Activated T-cell treated with anti-CD3 and anti-CD28 coated beads for 4 hours (primary cell): ENCODE results near the gene ITM2C.

Source experiments
- DNase-seq: peaks from one replicate; pipeline ENCODE4 v3.0.0-alpha.2; 2020

Gene ITM2C

GRCh38 chr2:230873661-230874401 is 9.1 kb downstream of the ITM2C start:
- no peak for DNase-seq

GRCh38 chr2:230874456-230874855 is 9.7 kb downstream of the ITM2C start:
- DNase-seq = no peak

- no peak for DNase-seq
Measured at GRCh38 chr2:230874876-230875275, 10.1 kb downstream of the ITM2C start.

DNA sequence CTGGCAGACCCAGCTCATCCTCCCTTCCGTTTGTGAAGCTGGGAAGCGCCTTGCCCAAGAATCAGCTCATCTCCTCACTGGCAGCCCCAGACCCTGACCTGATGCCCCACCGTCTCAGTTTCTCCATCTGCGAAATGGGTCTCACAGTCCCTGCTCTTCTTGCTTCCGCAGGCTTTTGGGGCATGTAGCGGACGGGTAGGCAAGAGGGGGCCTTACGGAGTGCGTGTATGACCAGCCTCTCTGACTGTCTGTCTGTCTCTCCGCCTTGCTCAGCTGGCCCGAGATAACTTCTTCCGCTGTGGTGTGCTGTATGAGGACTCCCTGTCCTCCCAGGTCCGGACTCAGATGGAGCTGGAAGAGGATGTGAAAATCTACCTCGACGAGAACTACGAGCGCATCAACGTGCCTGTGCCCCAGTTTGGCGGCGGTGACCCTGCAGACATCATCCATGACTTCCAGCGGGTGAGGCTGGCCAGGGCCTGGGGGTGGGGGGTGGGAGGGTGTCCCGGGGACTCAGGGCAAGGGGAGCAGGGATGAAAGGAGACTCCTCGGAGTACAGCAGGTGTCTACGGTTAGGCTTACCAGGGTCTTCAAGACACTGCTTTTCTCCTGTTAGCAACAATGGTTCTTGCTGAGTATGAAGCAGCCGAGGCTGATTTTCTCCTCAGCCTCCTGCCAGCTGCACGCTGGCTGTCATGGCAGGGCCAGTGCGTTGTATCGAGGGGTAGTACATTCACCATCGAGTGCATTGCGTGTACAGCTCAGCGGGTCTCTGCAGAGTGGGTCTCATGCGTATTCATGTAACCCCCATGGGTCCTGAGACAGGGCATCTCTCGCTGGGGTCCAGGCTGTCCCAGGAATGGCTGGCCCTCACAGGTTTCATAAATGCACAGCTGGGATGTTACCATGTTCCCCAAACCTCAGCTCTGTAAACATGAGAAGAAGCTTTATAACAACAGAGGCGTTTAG is 10.9 kb downstream of the ITM2C start:
- DNase-seq = no peak

GRCh38 chr2:230877116-230877758 is 12.5 kb downstream of the ITM2C start:
- no peak for DNase-seq

DNA sequence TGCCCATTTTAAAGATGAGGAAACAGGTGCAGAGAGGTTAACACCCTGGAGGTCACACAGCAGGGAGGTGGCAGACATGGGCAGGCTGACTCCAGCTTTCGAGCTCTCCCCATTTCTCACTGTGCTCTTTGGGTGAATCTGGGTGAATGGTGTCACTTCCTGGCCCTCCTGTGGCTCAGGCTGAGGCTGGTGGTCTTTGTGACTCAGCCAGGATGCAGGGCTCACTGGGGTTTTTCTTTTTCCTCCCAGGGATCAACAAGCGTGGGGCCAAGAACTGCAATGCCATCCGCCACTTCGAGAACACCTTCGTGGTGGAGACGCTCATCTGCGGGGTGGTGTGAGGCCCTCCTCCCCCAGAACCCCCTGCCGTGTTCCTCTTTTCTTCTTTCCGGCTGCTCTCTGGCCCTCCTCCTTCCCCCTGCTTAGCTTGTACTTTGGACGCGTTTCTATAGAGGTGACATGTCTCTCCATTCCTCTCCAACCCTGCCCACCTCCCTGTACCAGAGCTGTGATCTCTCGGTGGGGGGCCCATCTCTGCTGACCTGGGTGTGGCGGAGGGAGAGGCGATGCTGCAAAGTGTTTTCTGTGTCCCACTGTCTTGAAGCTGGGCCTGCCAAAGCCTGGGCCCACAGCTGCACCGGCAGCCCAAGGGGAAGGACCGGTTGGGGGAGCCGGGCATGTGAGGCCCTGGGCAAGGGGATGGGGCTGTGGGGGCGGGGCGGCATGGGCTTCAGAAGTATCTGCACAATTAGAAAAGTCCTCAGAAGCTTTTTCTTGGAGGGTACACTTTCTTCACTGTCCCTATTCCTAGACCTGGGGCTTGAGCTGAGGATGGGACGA is 13.2 kb downstream of the ITM2C start:
- peak; percentile 17 for DNase-seq

DNA sequence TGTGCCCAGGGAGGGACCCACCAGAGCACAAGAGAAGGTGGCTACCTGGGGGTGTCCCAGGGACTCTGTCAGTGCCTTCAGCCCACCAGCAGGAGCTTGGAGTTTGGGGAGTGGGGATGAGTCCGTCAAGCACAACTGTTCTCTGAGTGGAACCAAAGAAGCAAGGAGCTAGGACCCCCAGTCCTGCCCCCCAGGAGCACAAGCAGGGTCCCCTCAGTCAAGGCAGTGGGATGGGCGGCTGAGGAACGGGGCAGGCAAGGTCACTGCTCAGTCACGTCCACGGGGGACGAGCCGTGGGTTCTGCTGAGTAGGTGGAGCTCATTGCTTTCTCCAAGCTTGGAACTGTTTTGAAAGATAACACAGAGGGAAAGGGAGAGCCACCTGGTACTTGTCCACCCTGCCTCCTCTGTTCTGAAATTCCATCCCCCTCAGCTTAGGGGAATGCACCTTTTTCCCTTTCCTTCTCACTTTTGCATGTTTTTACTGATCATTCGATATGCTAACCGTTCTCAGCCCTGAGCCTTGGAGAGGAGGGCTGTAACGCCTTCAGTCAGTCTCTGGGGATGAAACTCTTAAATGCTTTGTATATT is 14.0 kb downstream of the ITM2C start:
- no peak for DNase-seq

- no peak for DNase-seq
Measured at GRCh38 chr2:230879271-230879882, 14.6 kb downstream of the ITM2C start.

- DNase-seq = no peak
Measured at GRCh38 chr2:230879891-230880290, 15.1 kb downstream of the ITM2C start.

DNA sequence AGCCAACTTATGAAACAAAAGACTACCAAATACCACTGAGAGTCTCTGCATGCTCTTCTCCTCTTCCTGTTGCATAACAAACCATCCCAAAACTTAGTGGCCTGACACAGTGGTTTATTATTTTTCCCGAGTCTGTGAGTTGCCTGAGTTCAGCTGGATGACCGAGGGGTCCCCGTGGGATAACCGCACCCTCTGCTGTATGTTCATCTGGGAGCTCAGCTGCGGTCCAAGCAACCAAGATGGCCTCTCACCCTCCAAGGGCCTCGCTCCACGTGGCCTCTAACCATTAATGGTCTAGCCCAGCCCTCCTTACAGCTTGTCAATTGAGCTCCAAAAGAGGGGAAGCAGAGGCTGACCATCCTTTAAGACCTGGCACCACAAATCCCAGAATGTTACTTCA is 17.1 kb downstream of the ITM2C start:
- no peak for DNase-seq

DNA sequence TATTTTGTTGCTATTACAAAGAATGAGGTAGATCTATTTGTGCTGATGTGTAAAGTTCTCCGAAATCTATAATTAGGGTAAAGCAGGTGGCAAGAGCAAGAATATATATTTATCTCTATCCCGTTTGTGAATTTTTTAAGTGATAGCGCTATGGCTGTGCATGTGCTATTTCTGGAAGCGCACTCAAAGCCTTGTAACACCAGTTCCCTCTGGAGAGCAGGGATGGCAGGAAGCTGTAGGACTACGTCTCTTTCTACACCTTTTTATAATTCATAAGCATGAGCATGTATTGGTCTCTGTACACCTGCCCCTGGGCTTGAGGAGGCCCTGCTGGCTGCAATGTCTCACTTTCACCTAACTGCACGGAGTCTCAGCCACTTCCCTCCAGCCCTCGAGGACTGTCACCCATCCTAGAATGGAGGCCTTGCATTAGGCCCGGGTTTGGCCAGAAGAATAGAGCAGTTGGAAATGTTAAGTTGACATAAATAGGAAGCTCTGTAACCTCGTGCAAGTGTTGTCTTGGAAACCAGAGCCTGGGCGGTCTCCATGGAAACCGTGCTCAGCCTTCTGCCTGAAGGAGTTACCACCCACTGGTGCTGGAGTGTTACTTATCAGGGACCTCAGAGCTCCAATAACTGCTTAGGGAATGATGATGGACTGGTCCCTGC is 20.9 kb downstream of the ITM2C start:
- DNase-seq = no peak

- no peak for DNase-seq
Measured at GRCh38 chr2:230886206-230886605, 21.5 kb downstream of the ITM2C start.

GRCh38 chr2:230886671-230887071 is 21.9 kb downstream of the ITM2C start:
- no peak for DNase-seq

DNA sequence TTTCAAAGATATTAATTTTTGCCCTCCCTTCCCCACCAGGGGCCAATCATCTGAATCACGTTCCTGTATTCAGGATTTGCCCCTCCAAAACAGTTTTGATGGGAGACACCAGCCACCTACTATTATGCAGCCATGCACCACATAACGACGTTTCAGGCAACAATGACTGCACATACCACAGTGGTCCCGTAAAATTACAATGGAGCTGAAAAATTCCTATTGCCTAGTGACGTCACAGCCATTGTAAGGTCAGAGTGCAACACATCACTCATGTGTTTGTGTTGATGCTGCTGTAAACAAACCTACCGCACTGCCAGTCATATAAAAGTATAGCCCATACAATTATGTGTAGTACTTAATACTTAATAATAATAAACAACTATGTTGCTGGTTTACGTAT is 22.6 kb downstream of the ITM2C start:
- DNase-seq = no peak

DNA sequence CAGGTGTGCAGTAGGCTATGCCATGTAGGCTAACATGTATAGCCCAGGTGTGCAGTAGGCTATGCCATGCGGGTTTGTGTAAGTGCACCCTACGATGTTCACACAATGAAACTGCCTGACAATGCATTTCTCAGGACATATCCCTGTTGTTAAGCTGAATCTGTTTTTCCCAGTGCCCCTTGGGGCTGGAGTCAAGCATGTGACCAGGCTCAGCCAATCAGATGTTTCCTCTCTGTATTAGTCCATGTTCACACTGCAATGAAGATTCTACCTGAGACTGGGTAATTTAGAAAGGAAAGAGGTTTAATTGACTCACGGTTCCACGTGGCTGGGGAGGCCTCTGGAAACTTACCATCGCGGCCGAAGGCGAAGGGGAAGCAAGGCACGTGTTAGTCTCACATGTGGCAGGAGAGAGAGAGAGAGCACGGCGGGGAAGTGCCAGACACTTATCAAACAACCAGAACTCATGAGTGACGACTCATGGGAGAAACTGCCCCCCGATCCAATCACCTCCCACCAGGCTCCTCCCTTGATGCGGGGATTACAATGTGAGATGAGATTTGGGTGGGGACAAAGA is 24.2 kb downstream of the ITM2C start:
- DNase-seq = no peak

GRCh38 chr2:230889911-230890601 is 25.3 kb downstream of the ITM2C start:
- DNase-seq = no peak

DNA sequence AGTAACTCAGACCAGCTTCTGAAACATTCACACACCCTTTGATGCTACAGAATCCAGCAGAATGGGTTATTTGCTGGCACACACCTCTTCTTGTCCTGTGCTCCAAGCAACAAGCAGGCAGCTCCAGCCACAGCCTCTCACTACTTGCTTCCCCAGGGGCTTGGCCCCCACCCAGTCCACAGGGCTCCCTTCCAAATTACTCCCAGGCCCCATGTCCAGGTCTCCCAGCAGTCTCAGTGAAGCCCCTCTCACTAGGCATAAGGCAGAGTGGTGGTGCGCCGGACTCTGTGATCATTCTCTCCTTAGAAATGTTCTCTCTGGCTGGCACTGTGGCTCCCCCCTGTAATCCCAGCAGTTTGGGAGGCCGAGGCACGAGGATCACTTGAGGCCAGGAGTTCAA is 25.9 kb downstream of the ITM2C start:
- no peak for DNase-seq

- DNase-seq = no peak
Measured at GRCh38 chr2:230891064-230891463, 26.3 kb downstream of the ITM2C start.

GRCh38 chr2:230891509-230891908 is 26.8 kb downstream of the ITM2C start:
- no peak for DNase-seq

DNA sequence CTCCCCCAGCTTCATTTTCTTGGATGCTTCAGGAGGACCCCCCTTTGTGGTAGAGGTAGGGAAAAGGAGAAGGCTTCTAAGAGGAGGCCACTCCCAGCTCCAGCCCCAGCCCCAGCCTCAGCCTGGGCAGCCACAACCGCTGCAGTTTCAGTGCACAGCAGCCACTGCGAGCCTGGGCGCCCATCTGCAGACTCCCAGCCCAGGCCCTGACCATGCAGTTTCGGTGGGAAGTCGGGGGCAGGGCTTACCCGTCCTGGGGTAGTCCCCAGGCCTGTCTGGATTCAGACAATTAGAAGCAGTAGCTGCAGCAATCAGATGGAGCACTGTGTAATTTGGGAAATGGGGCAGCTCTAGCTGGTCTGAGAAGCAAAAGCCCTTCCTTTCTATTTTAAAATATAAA is 28.6 kb downstream of the ITM2C start:
- no peak for DNase-seq
